GM12891 (cell line): ENCODE measurements around the gene CTNS.
A peak's percentile ranks its signal among the peaks of the same experiment; 100 is the strongest.

Experiments used
- DNase-seq: peaks from one replicate; pipeline ENCODE4 v3.0.0; 2011; ENCODE audit warnings: low spot score; ENCODE audit not compliant: insufficient read length
- FAIRE-seq: peaks from 2 replicates; lab custom pipeline; 2011; peaks lifted over from hg19 to GRCh38; lab: Jason Lieb, UNC
- PAX5 ChIP-seq: IDR thresholded peaks from 2 replicates; pipeline ENCODE4 v1.6.1; 2011; ENCODE audit warnings: low read length, moderate library complexity, mild to moderate bottlenecking; ENCODE audit not compliant: insufficient read depth, severe bottlenecking
- POLR2A ChIP-seq: IDR thresholded peaks from 2 replicates; pipeline ENCODE4 v1.6.1; 2011; ENCODE audit warnings: low read depth, low read length, control low read depth
- POLR2AphosphoS5 ChIP-seq: IDR thresholded peaks from 2 replicates; pipeline ENCODE4 v1.6.1; 2011; ENCODE audit warnings: low read depth, low read length, control low read depth
- POU2F2 ChIP-seq: IDR thresholded peaks from 2 replicates; pipeline ENCODE4 v1.6.1; 2011; ENCODE audit warnings: low read depth, mild to moderate bottlenecking, control low read depth, low read length, moderate library complexity
- SPI1 ChIP-seq: IDR thresholded peaks from 2 replicates; pipeline ENCODE4 v1.6.1; 2011; ENCODE audit warnings: low read depth, low read length, control low read depth
- TAF1 ChIP-seq: IDR thresholded peaks from 2 replicates; pipeline ENCODE4 v1.6.1; 2011; ENCODE audit warnings: low read depth, low read length, control low read depth

Gene CTNS

GRCh38 chr17:3666516-3666915 is 30.0 kb downstream of the CTNS start:
- no peak for TF ChIP-seq POLR2A
- no peak for TF ChIP-seq SPI1
- no peak for TF ChIP-seq POU2F2
- TF ChIP-seq POLR2AphosphoS5: no peak
- FAIRE-seq (no peak), DNase-seq (no peak)

- peak; percentile 12; the same call in 1 of the 2 replicates for TF ChIP-seq SPI1
- no peak for TF ChIP-seq POLR2AphosphoS5
- no peak for DNase-seq
- peak; percentile 33 for FAIRE-seq
Measured at GRCh38 chr17:3667366-3668278, 31.1 kb downstream of the CTNS start.

- FAIRE-seq (peak; percentile 99), DNase-seq (peak; percentile 100)
- TF ChIP-seq PAX5 (peak; percentile 53), SPI1 (no peak), TAF1 (peak; percentile 99), POLR2A (peak; percentile 93), POLR2AphosphoS5 (peak; percentile 90), POU2F2 (peak; percentile 37; the same call in 1 of the 2 replicates)
Measured at GRCh38 chr17:3668279-3669084, 31.9 kb downstream of the CTNS start, which contains the start of the genes EMC6 and TAX1BP3. EMC6 (plus strand) TSS chr17:3668812; CDS start chr17:3669147, 335 bp downstream. TAX1BP3 (minus strand) TSS chr17:3668578; CDS start chr17:3668526, 52 bp downstream.

- FAIRE-seq (no peak), DNase-seq (no peak)
- no peak for TF ChIP-seq SPI1
- no peak for TF ChIP-seq POLR2AphosphoS5
- no peak for TF ChIP-seq POU2F2
- TF ChIP-seq TAF1: no peak
- TF ChIP-seq PAX5: no peak
- no peak for TF ChIP-seq POLR2A
Measured at GRCh38 chr17:3669085-3669347, 32.5 kb downstream of the CTNS start.

GRCh38 chr17:3669548-3669947 is 33.0 kb downstream of the CTNS start:
- no peak for DNase-seq

GRCh38 chr17:3672571-3672970 is 36.0 kb downstream of the CTNS start:
- DNase-seq (no peak), FAIRE-seq (no peak)
- TF ChIP-seq PAX5 (no peak), SPI1 (no peak), TAF1 (no peak), POU2F2 (no peak), POLR2A (no peak), POLR2AphosphoS5 (no peak)

More at GRCh38 chr17:3669548-3669947, 33.0 kb downstream of the CTNS start:
- no peak for TF ChIP-seq POLR2A
- TF ChIP-seq TAF1: no peak
- TF ChIP-seq POU2F2: no peak
- TF ChIP-seq SPI1: no peak
- no peak for TF ChIP-seq PAX5
- no peak for TF ChIP-seq POLR2AphosphoS5
- FAIRE-seq: peak; percentile 67

GRCh38 chr17:3675886-3676285 is 39.3 kb downstream of the CTNS start:
- DNase-seq: no peak
- no peak for FAIRE-seq
- TF ChIP-seq POLR2A (no peak), POLR2AphosphoS5 (no peak), PAX5 (no peak), SPI1 (no peak), TAF1 (no peak), POU2F2 (no peak)

GRCh38 chr17:3678095-3678820 is 41.7 kb downstream of the CTNS start:
- FAIRE-seq (no peak), DNase-seq (no peak)
- TF ChIP-seq POU2F2 (no peak), SPI1 (no peak), POLR2A (no peak), TAF1 (no peak), PAX5 (no peak), POLR2AphosphoS5 (no peak)
